HL-60 (cell line): Measurements from ENCODE around the gene IRS4.

Experiments used
- CTCF ChIP-seq: IDR thresholded peaks from one replicate; pipeline ENCODE4 v1.5.1; 2011; ENCODE audit warnings: low read length, control low read depth, inconsistent platforms; ENCODE audit not compliant: insufficient read depth
- GABPA ChIP-seq: IDR thresholded peaks from 2 replicates; pipeline ENCODE4 v1.6.1; 2012; ENCODE audit warnings: low read depth
- POLR2AphosphoS5 ChIP-seq: IDR thresholded peaks from 2 replicates; pipeline ENCODE4 v1.6.1; 2012; ENCODE audit warnings: low read depth
- TF ChIP-seq, protein P1 (sequence below): IDR thresholded peaks from 2 replicates; pipeline ENCODE4 v1.6.1; 2012; ENCODE audit warnings: low read depth; ENCODE audit not compliant: insufficient replicate concordance

DNA sequence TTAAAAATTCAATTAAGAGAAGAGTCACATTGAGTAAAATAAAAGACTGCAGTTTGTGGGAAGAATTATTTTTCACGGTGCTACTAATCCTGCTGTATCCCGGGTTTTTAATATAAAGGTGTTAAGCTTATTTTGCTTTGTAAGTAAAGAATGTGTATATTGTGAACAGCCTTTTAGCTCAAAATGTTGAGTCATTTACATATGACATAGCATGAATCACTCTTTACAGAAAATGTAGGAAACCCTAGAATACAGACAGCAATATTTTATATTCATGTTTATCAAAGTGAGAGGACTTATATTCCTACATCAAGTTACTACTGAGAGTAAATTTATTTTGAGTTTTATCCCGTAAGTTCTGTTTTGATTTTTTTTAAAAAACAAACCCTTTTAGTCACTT lies 39.7 kb downstream of the IRS4 start:
- TF ChIP-seq CTCF = no peak
- TF ChIP-seq, protein P1, sequence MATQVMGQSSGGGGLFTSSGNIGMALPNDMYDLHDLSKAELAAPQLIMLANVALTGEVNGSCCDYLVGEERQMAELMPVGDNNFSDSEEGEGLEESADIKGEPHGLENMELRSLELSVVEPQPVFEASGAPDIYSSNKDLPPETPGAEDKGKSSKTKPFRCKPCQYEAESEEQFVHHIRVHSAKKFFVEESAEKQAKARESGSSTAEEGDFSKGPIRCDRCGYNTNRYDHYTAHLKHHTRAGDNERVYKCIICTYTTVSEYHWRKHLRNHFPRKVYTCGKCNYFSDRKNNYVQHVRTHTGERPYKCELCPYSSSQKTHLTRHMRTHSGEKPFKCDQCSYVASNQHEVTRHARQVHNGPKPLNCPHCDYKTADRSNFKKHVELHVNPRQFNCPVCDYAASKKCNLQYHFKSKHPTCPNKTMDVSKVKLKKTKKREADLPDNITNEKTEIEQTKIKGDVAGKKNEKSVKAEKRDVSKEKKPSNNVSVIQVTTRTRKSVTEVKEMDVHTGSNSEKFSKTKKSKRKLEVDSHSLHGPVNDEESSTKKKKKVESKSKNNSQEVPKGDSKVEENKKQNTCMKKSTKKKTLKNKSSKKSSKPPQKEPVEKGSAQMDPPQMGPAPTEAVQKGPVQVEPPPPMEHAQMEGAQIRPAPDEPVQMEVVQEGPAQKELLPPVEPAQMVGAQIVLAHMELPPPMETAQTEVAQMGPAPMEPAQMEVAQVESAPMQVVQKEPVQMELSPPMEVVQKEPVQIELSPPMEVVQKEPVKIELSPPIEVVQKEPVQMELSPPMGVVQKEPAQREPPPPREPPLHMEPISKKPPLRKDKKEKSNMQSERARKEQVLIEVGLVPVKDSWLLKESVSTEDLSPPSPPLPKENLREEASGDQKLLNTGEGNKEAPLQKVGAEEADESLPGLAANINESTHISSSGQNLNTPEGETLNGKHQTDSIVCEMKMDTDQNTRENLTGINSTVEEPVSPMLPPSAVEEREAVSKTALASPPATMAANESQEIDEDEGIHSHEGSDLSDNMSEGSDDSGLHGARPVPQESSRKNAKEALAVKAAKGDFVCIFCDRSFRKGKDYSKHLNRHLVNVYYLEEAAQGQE = no peak
- TF ChIP-seq GABPA = no peak
- TF ChIP-seq POLR2AphosphoS5 = no peak
